Adrenal gland (tissue), 12 donors: ENCODE data around the gene CPNE8. TPM values are rescaled to one million over a fixed set of nuclear protein-coding genes. Genes with fewer than 3 reads are reported as not detected.

Experiments
- DNase-seq, 7 donors: peaks; one replicate each; pipeline ENCODE4 v3.0.0-alpha.2; 2019 to 2020
- H3K27ac ChIP-seq, 5 donors: fragments of 200-600 bp; sonication (generic) in 4 of 5; 1 replicate in 3 of 5; 2 replicates in 2 of 5; pipeline versions ENCODE4 v1.5.1 to v1.8.0; 2016 to 2020; ENCODE audit warnings: mild to moderate bottlenecking in 1 of 5
- H3K27me3 ChIP-seq: fragments of 200-600 bp; 2 replicates; pipeline ENCODE4 v1.8.0; 2021
- H3K36me3 ChIP-seq, 2 donors: fragments of 200-600 bp; replicated peaks in 1 of 2; 1 replicate in 1 of 2; 2 replicates in 1 of 2; pipeline versions ENCODE4 v1.5.1 to v1.8.0; 2018 to 2022
- H3K4me1 ChIP-seq, 2 donors: fragments of 200-600 bp; replicated peaks in 1 of 2; 1 replicate in 1 of 2; 2 replicates in 1 of 2; pipeline versions ENCODE4 v1.5.1 to v1.8.0; 2018 to 2021
- H3K4me3 ChIP-seq, 4 donors: fragments of 200-600 bp; sonication (generic) in 3 of 4; one replicate each; pipeline ENCODE4 v1.5.1; 2016 to 2018
- H3K9me3 ChIP-seq, 3 donors: fragments of 200-600 bp; sonication (generic) in 1 of 3; replicated peaks in 1 of 3; 1 replicate in 2 of 3; 2 replicates in 1 of 3; pipeline versions ENCODE4 v1.5.1 to v1.8.0; 2016 to 2021
- CTCF ChIP-seq, 6 experiments: fragments of 450-650 bp in 4 of 6; fragments of 200-600 bp in 2 of 6; sonication (generic) in 1 of 6; IDR thresholded peaks; 1 replicate in 5 of 6; 2 replicates in 1 of 6; pipeline versions ENCODE4 v1.5.1 to v1.8.0; 2016 to 2021; ENCODE audit warnings: antibody characterized with exemption in 6 of 6, mild to moderate bottlenecking in 2 of 6, moderate library complexity in 1 of 6
- POLR2A ChIP-seq, 2 donors: fragments of 450-650 bp; IDR thresholded peaks; one replicate each; pipeline ENCODE4 v1.6.1; 2017; ENCODE audit warnings: antibody characterized with exemption in 2 of 2, mild to moderate bottlenecking in 2 of 2, moderate library complexity in 1 of 2
- WGBS, 4 donors: extraction: QIAGEN DNeasy Blood & Tissue Kit in 2 of 4; methylation state at CpG; one replicate each; pipeline versions ENCODE4 v1.1.5 to v1.1.7; 2013 to 2017; 5-methylcytosine and 5-hydroxymethylcytosine counted together
- intact Hi-C, 2 donors: fragments of 100-400 bp; cut with DNase I; formaldehyde crosslinking; loops; one replicate each; pipeline versions ENCODE4 v1.14.1 to v1.15.0; 2022 to 2023
- polyA plus RNA-seq, 3 donors: library from polyadenylated mRNA; stranded (reverse); fragments of 200-250 nt in 2 of 3; fragments of 350-450 nt in 1 of 3; fragmentation: Illumina TruSeq in 1 of 3; extraction: RNeasy Lipid Tissue Mini Kit (QIAGEN cat#74804) in 1 of 3; gene quantifications; one replicate each; pipeline ENCODE4 v1.2.3, GENCODE V29; 2013 to 2014
- total RNA-seq, 9 donors: library from RNA; depleted of rRNA in 4 of 9; stranded (reverse); fragments of >200 nt in 4 of 9; fragments of 120-200 nt in 1 of 9; fragmentation: NEBNext Ultra II Directional in 1 of 9; extraction: Animal tissue kit (Norgen Biotek cat#: 25700) in 1 of 9; gene quantifications; one replicate each; pipeline versions ENCODE4 v1.1.0 to v1.2.4, GENCODE V29; 2013 to 2023
- donor health status: healthy with polysubstance abuse.
- donor health status: Bipolar disorder and iron deficiency.
- donor health status: DM: yes; HTN: yes; CAD: no.
- donor health status: DM: no; HTN: no; CAD: no.
- donor health status: DM: no; HTN: no; CAD: no.
- donor health status: DM: yes; HTN: yes; CAD: no.

Gene CPNE8
- total and polyA plus RNA-seq, 12 donors, result 5.8 to 36.3 (median 17.4) TPM

DNA sequence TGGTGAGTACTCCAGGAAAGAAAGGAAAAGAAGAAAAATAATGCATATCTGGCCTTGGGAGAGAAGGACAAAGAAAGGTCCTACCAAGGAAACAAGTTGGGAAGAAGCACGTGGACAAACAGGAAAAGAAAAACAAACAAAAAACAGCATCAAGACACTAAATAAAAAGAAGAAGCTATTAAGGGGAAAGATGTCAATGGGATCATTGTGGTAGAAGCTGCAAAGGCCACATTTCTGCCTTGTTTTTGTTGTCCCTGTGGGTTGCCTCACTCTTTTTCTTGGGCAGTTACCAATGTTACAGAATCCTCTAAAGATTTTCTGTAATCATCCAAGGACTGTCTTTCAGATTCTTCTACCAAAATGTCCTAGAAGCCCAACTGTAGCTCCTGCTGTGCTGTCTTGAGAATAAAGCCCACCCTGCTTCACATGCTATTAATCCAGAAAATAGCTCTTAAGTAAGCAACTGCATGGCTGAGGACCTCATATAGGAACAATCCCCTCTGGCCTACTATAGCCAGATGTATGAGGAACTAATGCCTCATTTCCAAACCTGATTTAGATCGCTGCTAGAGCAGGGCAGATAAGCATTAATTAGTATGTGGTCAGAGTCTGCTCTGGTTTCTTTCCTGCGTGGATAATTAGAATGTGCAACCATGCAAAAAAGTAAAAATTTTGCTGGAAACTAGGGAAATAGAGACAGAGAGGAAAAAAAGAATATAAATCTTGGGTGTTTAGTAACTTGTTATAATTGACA, 10.2 kb upstream of the CPNE8 start:
- 59 to 72% (median 65%) methylated on average over 3 of the region's 3 CpGs for WGBS, 4 donors
- no peak for DNase-seq
- H3K36me3 ChIP-seq, result no peaks in the 10 kb centered on the region
- no peak overlapping the region for H3K4me3 ChIP-seq
- TF ChIP-seq CTCF (IDR thresholded peaks at IDR 0.05), result no peak
- TF ChIP-seq POLR2A (IDR thresholded peaks at IDR 0.05), result no peak
- no peaks in the 10 kb centered on the region for H3K27me3 ChIP-seq
- H3K4me1 ChIP-seq, result no peaks in the 10 kb centered on the region
- H3K27ac ChIP-seq, result no peak overlapping the region
- intact Hi-C loops, result loop anchor here in 1 of 2 donors (10.0 kb wide), 1 partner anchor 591 kb away; no protein-coding TSS in a partner anchor
- H3K9me3 ChIP-seq, result no peaks in the 10 kb centered on the region

DNA sequence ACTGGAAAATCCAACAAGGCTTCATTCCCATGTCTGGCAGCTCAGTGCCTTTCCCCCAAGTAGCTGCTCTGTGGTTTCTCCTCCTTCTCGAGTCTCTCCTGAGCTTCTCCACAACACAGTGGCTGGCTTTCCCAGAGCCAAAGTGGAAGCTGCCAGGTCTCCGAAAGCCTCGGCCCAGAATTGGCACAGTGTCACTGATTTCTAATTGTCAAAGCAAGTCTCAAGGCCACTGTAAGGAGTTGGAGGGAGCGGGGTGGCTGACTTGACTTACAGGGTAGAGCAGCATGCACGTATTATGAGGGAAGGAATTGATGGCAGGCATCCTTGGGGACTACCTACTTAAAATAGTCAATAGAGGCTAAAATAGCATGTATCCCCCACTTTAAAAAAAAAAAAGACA, 6.7 kb upstream of the CPNE8 start:
- DNase-seq, result peak in 4 of 7 donors; percentile 10 to 42 (median 28)
- TF ChIP-seq CTCF (IDR thresholded peaks at IDR 0.05) (no peak), POLR2A (IDR thresholded peaks at IDR 0.05) (no peak)
- no peak overlapping the region for H3K27ac ChIP-seq
- H3K4me1 ChIP-seq, result peaks cover 0 to 4% of the 10 kb centered on the region in 2 donors
- 47 to 58% (median 53%) methylated on average over 5 of the region's 5 CpGs for WGBS, 4 donors
- no peaks in the 10 kb centered on the region for H3K36me3 ChIP-seq
- intact Hi-C loops, result loop anchor here in 1 of 2 donors (10.0 kb wide), 1 partner anchor 587 kb away; no protein-coding TSS in a partner anchor
- no peak overlapping the region for H3K4me3 ChIP-seq
- H3K27me3 ChIP-seq, result no peaks in the 10 kb centered on the region
- H3K9me3 ChIP-seq, result no peaks in the 10 kb centered on the region

GRCh38 chr12:38911611-38912010, 6.2 kb upstream of the CPNE8 start:
- peaks cover 0 to 5% of the 10 kb centered on the region in 2 donors for H3K4me1 ChIP-seq
- no peaks in the 10 kb centered on the region for H3K9me3 ChIP-seq
- intact Hi-C loops, result loop anchor here in 1 of 2 donors (10.0 kb wide), 1 partner anchor 587 kb away; no protein-coding TSS in a partner anchor
- no peaks in the 10 kb centered on the region for H3K27me3 ChIP-seq
- no peak overlapping the region for H3K4me3 ChIP-seq
- DNase-seq, result no peak
- WGBS, 4 donors, result 30 to 43% (median 36%) methylated on average over 1 of the region's 1 CpG
- no peak for TF ChIP-seq CTCF (IDR thresholded peaks at IDR 0.05)
- no peak for TF ChIP-seq POLR2A (IDR thresholded peaks at IDR 0.05)
- no peak overlapping the region for H3K27ac ChIP-seq
- H3K36me3 ChIP-seq, result no peaks in the 10 kb centered on the region

GRCh38 chr12:38907201-38907923, 2.0 kb upstream of the CPNE8 start:
- peak overlapping the region in 3 of 4 donors; percentile 63 to 78 (median 70) for H3K4me3 ChIP-seq
- H3K27ac ChIP-seq, result peak overlapping the region in 3 of 5 donors; percentile 88 to 94 (median 89)
- H3K9me3 ChIP-seq, result no peaks in the 10 kb centered on the region
- H3K36me3 ChIP-seq, result no peaks in the 10 kb centered on the region
- TF ChIP-seq CTCF (IDR thresholded peaks at IDR 0.05), result no peak
- TF ChIP-seq POLR2A (IDR thresholded peaks at IDR 0.05), result no peak
- intact Hi-C loops, result no loop called here
- peaks cover 10 to 18% of the 10 kb centered on the region in 2 donors for H3K4me1 ChIP-seq
- WGBS, 4 donors, result 65 to 69% (median 68%) methylated on average over 6 of the region's 6 CpGs
- DNase-seq, result no peak
- no peaks in the 10 kb centered on the region for H3K27me3 ChIP-seq
